HCT116 (cell line): ENCODE results near the gene CRNN. TPM values are rescaled to one million over a fixed set of nuclear protein-coding genes. Genes with fewer than 3 reads are reported as not detected.

Experiments
- ATAC-seq: fragments of 200-7000 bp; cut with Tn5 transposase; 2 replicates; pipeline ENCODE4 v1.9.1; 2020; ENCODE audit warnings: mild to moderate bottlenecking, moderate library complexity
- BruUV-seq: library from RNA; stranded (reverse); fragments of 400-500 nt; replicated peaks from 2 replicates; lab custom pipeline; 2021; lab: Mats Ljungman, UMichigan
- CTCF ChIA-PET: fragments of 300-600 bp; sonication (Branson Sonifier 250); formaldehyde crosslinking; loops from one replicate; lab custom pipeline; 2021; ENCODE audit warnings: antibody characterized with exemption; lab: Charles Lee
- POLR2A ChIA-PET: fragments of 300-600, 350-600 bp; sonication (Branson Sonifier 250); formaldehyde crosslinking; loops from one replicate; lab custom pipeline; 2021; ENCODE audit warnings: antibody characterized with exemption; lab: Charles Lee
- RAD21 ChIA-PET, 2 experiments: fragments of 300-600 bp; sonication (Branson Sonifier 250); formaldehyde crosslinking; loops; one replicate each; lab custom pipeline; 2023; ENCODE audit warnings: low total read pairs in 2 of 2; ENCODE audit not compliant: uncharacterized antibody in 2 of 2, unreplicated experiment in 2 of 2, low non-redundant PET in 1 of 2; lab: Charles Lee
- DNase-seq: peaks from one replicate; pipeline ENCODE4 v3.0.0-alpha.2; 2010; ENCODE audit warnings: low read depth, low spot score
- H2AFZ ChIP-seq: fragments of 200-600 bp; shearing (Covaris generic), sonication (generic); 2 replicates; pipeline ENCODE4 v1.6.1; 2017; ENCODE audit warnings: low read depth, mixed run types, mixed read lengths, antibody characterized with exemption, low read length; ENCODE audit not compliant: poor library complexity, severe bottlenecking
- H3K27ac ChIP-seq: 2 replicates; pipeline ENCODE4 v1.5.1; 2012; ENCODE audit warnings: low read depth, low read length
- H3K27me3 ChIP-seq: fragments of 200-600 bp; sonication (generic); 2 replicates; pipeline ENCODE4 v1.6.1; 2016; ENCODE audit warnings: mixed run types, low read length, mixed read lengths; ENCODE audit not compliant: insufficient read depth
- H3K36me3 ChIP-seq, 2 experiments: fragments of 200-500 bp in 1 of 2; fragments of 200-600 bp in 1 of 2; sonication (Bioruptor generic) in 1 of 2; sonication (generic) in 1 of 2; 2 replicates each; pipeline versions ENCODE4 v1.5.1 to v1.6.1; 2014 to 2016; ENCODE audit warnings: low read length in 2 of 2, inconsistent platforms in 1 of 2, mixed read lengths in 1 of 2, mixed run types in 1 of 2; ENCODE audit not compliant: insufficient read depth in 2 of 2, control insufficient read depth in 1 of 2
- H3K4me1 ChIP-seq, 2 experiments: fragments of 200-600 bp in 1 of 2; sonication (generic) in 1 of 2; 2 replicates each; pipeline versions ENCODE4 v1.5.1 to v1.6.1; 2012 to 2017; ENCODE audit warnings: low read length in 2 of 2, inconsistent platforms in 1 of 2, mild to moderate bottlenecking in 1 of 2, mixed read lengths in 1 of 2, mixed run types in 1 of 2, moderate library complexity in 1 of 2; ENCODE audit not compliant: insufficient read depth in 2 of 2, control insufficient read depth in 1 of 2
- H3K4me2 ChIP-seq: fragments of 200-600 bp; sonication (generic); 2 replicates; pipeline ENCODE4 v1.6.1; 2017; ENCODE audit warnings: mixed run types, low read length, mixed read lengths
- H3K4me3 ChIP-seq, 2 experiments: fragments of 200-600 bp in 1 of 2; sonication (generic) in 1 of 2; replicated peaks in 1 of 2; 2 replicates each; pipeline ENCODE4 v1.5.1; 2011 to 2016; ENCODE audit warnings: low read length in 2 of 2, control low read depth in 1 of 2, low read depth in 1 of 2, mild to moderate bottlenecking in 1 of 2, mixed read lengths in 1 of 2, mixed run types in 1 of 2
- H3K79me2 ChIP-seq: fragments of 200-600 bp; sonication (generic); 2 replicates; pipeline ENCODE4 v1.6.1; 2017; ENCODE audit warnings: mild to moderate bottlenecking, mixed run types, low read length, moderate library complexity, mixed read lengths; ENCODE audit not compliant: insufficient read depth
- H3K9ac ChIP-seq: fragments of 200-600 bp; sonication (generic); 2 replicates; pipeline ENCODE4 v1.6.1; 2016; ENCODE audit warnings: low read length, mixed read lengths
- H3K9me2 ChIP-seq: fragments of 200-600 bp; sonication (generic), shearing (Covaris generic); 2 replicates; pipeline ENCODE4 v1.6.1; 2017; ENCODE audit warnings: mixed run types, mild to moderate bottlenecking, moderate library complexity; ENCODE audit not compliant: insufficient read depth
- H3K9me3 ChIP-seq, 2 experiments: fragments of 200-500 bp in 1 of 2; fragments of 200-600 bp in 1 of 2; sonication (Bioruptor generic) in 1 of 2; sonication (generic) in 1 of 2; 2 replicates each; pipeline ENCODE4 v1.6.1; 2014 to 2017; ENCODE audit warnings: low read length in 2 of 2, mixed read lengths in 2 of 2, inconsistent platforms in 1 of 2, low read depth in 1 of 2, mild to moderate bottlenecking in 1 of 2, mixed run types in 1 of 2, moderate library complexity in 1 of 2; ENCODE audit not compliant: control insufficient read depth in 1 of 2, insufficient read depth in 1 of 2
- H4K20me1 ChIP-seq: fragments of 200-600 bp; sonication (generic), shearing (Covaris generic); 2 replicates; pipeline ENCODE4 v1.6.1; 2017; ENCODE audit warnings: mixed run types, mild to moderate bottlenecking, moderate library complexity; ENCODE audit not compliant: insufficient read depth
- CBX3 ChIP-seq: IDR thresholded peaks from 2 replicates; pipeline ENCODE4 v1.6.1; 2012; ENCODE audit warnings: low read depth
- CTCF ChIP-seq, 3 experiments: fragments of 200-600 bp in 1 of 3; sonication (generic) in 1 of 3; IDR thresholded peaks in 2 of 3; conservative IDR thresholded peaks in 1 of 3; 2 replicates each; pipeline ENCODE4 v1.5.1; 2012 to 2017; ENCODE audit warnings: low read depth in 2 of 3, low read length in 2 of 3, antibody characterized with exemption in 1 of 3, borderline replicate concordance in 1 of 3, control low read depth in 1 of 3, mild to moderate bottlenecking in 1 of 3, mixed read lengths in 1 of 3, mixed run types in 1 of 3, moderate library complexity in 1 of 3; ENCODE audit not compliant: insufficient read depth in 1 of 3
- EGR1 ChIP-seq: IDR thresholded peaks from 2 replicates; pipeline ENCODE4 v1.6.1; 2012; ENCODE audit warnings: low read depth
- ELF1 ChIP-seq: IDR thresholded peaks from 2 replicates; pipeline ENCODE4 v1.6.1; 2012; ENCODE audit warnings: low read depth, borderline replicate concordance
- EZH2 ChIP-seq: fragments of 200-600 bp; sonication (generic); IDR thresholded peaks from 2 replicates; pipeline ENCODE4 v1.6.1; 2017; ENCODE audit warnings: antibody characterized with exemption, mixed run types
- EZH2phosphoT487 ChIP-seq: fragments of 200-600 bp; IDR thresholded peaks from 2 replicates; pipeline ENCODE4 v1.6.1; 2018; ENCODE audit warnings: antibody characterized with exemption, borderline replicate concordance
- FOSL1 ChIP-seq: IDR thresholded peaks from 2 replicates; pipeline ENCODE4 v1.6.1; 2012; ENCODE audit warnings: low read depth
- MAX ChIP-seq: IDR thresholded peaks from 2 replicates; pipeline ENCODE4 v1.6.1; 2012
- POLR2A ChIP-seq: IDR thresholded peaks from 2 replicates; pipeline ENCODE4 v1.7.0; 2011; ENCODE audit warnings: borderline replicate concordance; ENCODE audit not compliant: insufficient read depth, insufficient read length; ENCODE audit errors: extremely low read depth
- RAD21 ChIP-seq: IDR thresholded peaks from 2 replicates; pipeline ENCODE4 v1.6.1; 2012; ENCODE audit warnings: low read depth, mild to moderate bottlenecking
- REST ChIP-seq: IDR thresholded peaks from 2 replicates; pipeline ENCODE4 v1.6.1; 2012; ENCODE audit warnings: low read depth
- SIN3A ChIP-seq: IDR thresholded peaks from 2 replicates; pipeline ENCODE4 v1.6.1; 2012; ENCODE audit warnings: low read depth
- SRF ChIP-seq: IDR thresholded peaks from 2 replicates; pipeline ENCODE4 v1.6.1; 2012; ENCODE audit warnings: low read depth
- TCF7L2 ChIP-seq: IDR thresholded peaks from 2 replicates; pipeline ENCODE4 v1.7.0; 2011; ENCODE audit warnings: borderline replicate concordance, inconsistent platforms; ENCODE audit not compliant: insufficient read depth, insufficient read length; ENCODE audit errors: extremely low read depth
- ZBTB33 ChIP-seq: IDR thresholded peaks from 2 replicates; pipeline ENCODE4 v1.6.1; 2011; ENCODE audit warnings: mild to moderate bottlenecking, low read length, moderate library complexity; ENCODE audit not compliant: insufficient replicate concordance; ENCODE audit errors: extremely low read depth
- ZNF274 ChIP-seq: fragments of 200-500 bp; sonication (Bioruptor generic); IDR thresholded peaks from 2 replicates; pipeline ENCODE4 v1.6.1; 2014; ENCODE audit warnings: mild to moderate bottlenecking, low read depth, low read length, inconsistent platforms
- intact Hi-C: fragments of 100-400 bp; cut with micrococcal nuclease; formaldehyde crosslinking; loops from 2 replicates; pipeline ENCODE4 v1.10.0; 2022
- total RNA-seq: library from RNA; stranded (reverse); gene quantifications from one replicate; pipeline ENCODE4 v1.2.1, GENCODE V29; 2021; ENCODE audit not compliant: unreplicated experiment

Gene CRNN
- total RNA-seq, 1 experiment from 2014 or later: not detected

GRCh38 chr1:152398812-152399698, 15.0 kb downstream of the CRNN start:
- intact Hi-C loops: loop anchor here (1.0 kb wide), 2 partner anchors 41 to 59 kb away; no protein-coding TSS in a partner anchor
- H3K4me1 ChIP-seq: peaks cover 3 to 7% of the 10 kb centered on the region in 2 experiments; a peak in 2 of 4 replicates
- peak; percentile 63 for DNase-seq
- BruUV-seq: no TSS peak
- H3K9ac ChIP-seq: no peak overlapping the region
- H3K4me2 ChIP-seq: peak overlapping the region; percentile 47
- H2AFZ ChIP-seq: peak overlapping the region; percentile 47
- ChIA-PET CTCF (interaction anchor here (0.6 to 4.4 kb wide), 28 partner anchors 10 to 351 kb away, joined by 3 to 118 read pairs (median 5); partner anchors contain the start of gene CRNN), POLR2A (interaction anchor here (1.1 to 1.2 kb wide), 2 partner anchors 42 to 59 kb away, joined by 5 read pairs; no protein-coding TSS in a partner anchor)
- no peaks in the 10 kb centered on the region for H3K36me3 ChIP-seq
- no peaks in the 10 kb centered on the region for H3K9me3 ChIP-seq
- TF ChIP-seq SRF: no peak
- TF ChIP-seq TCF7L2: peak; percentile 28
- no peak for TF ChIP-seq EZH2
- TF ChIP-seq MAX: no peak
- TF ChIP-seq ZNF274: no peak
- no peak for TF ChIP-seq EGR1
- no peak for TF ChIP-seq POLR2A
- no peak for TF ChIP-seq ELF1
- no peak for TF ChIP-seq REST
- TF ChIP-seq SIN3A: no peak
- TF ChIP-seq RAD21: peak; percentile 65
- peak; percentile 80 to 97 (median 81) for TF ChIP-seq CTCF (IDR thresholded peaks at IDR 0.05 in 2 of 3, conservative IDR thresholded peaks at IDR 0.05 in 1 of 3; ENCODE audit: borderline replicate concordance in 1 of 3, insufficient read depth in 1 of 3, low read depth in 2 of 3, low read length in 2 of 3)
- no peak for TF ChIP-seq ZBTB33
- no peak for TF ChIP-seq EZH2phosphoT487
- TF ChIP-seq FOSL1: no peak
- TF ChIP-seq CBX3: 0 out of 2 replicates have a peak, but pooled peaks have one; percentile 40
- TF ChIP-seq, all 23 proteins: peak for 4
- Histone ChIP-seq H3K79me2 (no peaks in the 10 kb centered on the region), H3K9me2 (no peaks in the 10 kb centered on the region), H3K4me3 (no peak overlapping the region), H3K27me3 (peaks cover 25% of the 10 kb centered on the region), H3K27ac (no peak overlapping the region), H4K20me1 (no peaks in the 10 kb centered on the region)
- RAD21 ChIA-PET: interaction anchor here (0.8 to 1.7 kb wide), 6 partner anchors 40 to 59 kb away, joined by 3 to 18 read pairs (median 7); no protein-coding TSS in a partner anchor
- ATAC-seq: peak; percentile 95
